ENCODE data around the gene ATXN2L.

GRCh38 chr16:28866454-28866804, 43.6 kb downstream of the ATXN2L start:
- TF ChIP-seq CTCF (IDR thresholded peaks at IDR 0.05) (no peak), POLR2A (IDR thresholded peaks at IDR 0.05) (no peak)
